Measurements from ENCODE around the gene DOK4. TPM values are rescaled to one million over a fixed set of nuclear protein-coding genes. Genes with fewer than 3 reads are reported as not detected.
A peak's percentile ranks its signal among the peaks of the same experiment; 100 is the strongest.

DOK4 gene
- total RNA-seq, 2 experiments from 2014 or later, result 4.8 to 6.4 TPM

DNA sequence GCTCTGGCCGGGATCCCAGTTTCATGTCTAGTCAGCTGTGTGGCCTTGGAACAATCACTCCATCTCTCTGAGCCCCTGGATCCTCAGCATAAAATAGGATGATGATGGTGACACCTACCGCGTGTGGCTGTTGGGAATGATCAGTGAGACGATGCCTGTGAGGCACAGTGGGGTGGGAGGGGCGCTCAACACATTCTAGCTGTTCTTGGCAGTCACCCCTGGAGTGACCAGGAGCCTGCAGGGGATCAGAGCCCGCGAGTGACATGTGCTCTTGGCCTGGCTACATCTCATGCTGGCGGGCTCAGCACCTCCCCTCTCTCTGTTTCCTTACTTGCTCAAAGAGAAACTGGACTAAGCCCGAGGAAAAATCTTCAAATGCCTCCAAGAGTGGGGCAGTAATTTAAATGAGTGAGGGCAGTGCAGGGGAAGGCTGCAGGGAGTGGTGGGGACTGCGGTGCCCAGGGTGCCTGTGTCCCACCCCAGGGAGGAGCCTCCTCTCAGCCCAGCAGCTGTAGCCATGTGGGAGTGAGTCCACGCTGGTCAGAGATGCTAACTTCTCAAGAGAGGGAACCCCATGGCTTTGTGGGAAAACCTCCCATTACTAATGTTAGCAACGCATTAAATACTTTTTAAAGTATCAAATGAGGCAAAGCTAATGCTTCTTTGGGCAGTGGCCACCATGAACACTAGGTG lies 23.1 kb upstream of the DOK4 start:
- Mint-ChIP-seq H3K9me3 (ENCODE audit: insufficient read depth) (no peaks in the 10 kb centered on the region), H3K4me3 (no peak overlapping the region), H3K27me3 (ENCODE audit: low read depth) (peaks cover 2% of the 10 kb centered on the region), H3K27ac (no peak overlapping the region), H3K36me3 (ENCODE audit: low read depth) (peaks cover 4% of the 10 kb centered on the region), H3K4me1 (ENCODE audit: low read depth) (no peaks in the 10 kb centered on the region)
- DNase-seq, result no peak
- ChIA-PET CTCF (interaction anchor here (0.7 to 2.0 kb wide), 4 partner anchors 11 to 92 kb away, joined by 3 to 8 read pairs (median 4); partner anchors contain the start of gene POLR2C), POLR2A (no interaction called here)
- no peak for ATAC-seq

GRCh38 chr16:57508035-57508425 lies 21.7 kb upstream of the DOK4 start:
- no peak for ATAC-seq
- no peak for DNase-seq
- Mint-ChIP-seq H3K9me3 (ENCODE audit: insufficient read depth) (no peaks in the 10 kb centered on the region), H3K36me3 (ENCODE audit: low read depth) (peaks cover 2% of the 10 kb centered on the region), H3K4me3 (no peak overlapping the region), H3K27ac (no peak overlapping the region), H3K27me3 (ENCODE audit: low read depth) (peaks cover 2% of the 10 kb centered on the region), H3K4me1 (ENCODE audit: low read depth) (no peaks in the 10 kb centered on the region)
- CTCF ChIA-PET, result interaction anchor here (0.8 to 2.0 kb wide), 4 partner anchors 10 to 92 kb away, joined by 3 to 8 read pairs (median 4); no protein-coding TSS in a partner anchor
- POLR2A ChIA-PET, result interaction anchor here (0.6 to 1.6 kb wide), 2 partner anchors 22 to 133 kb away, joined by 4 to 6 read pairs; partner anchors contain the start of gene DOK4

- peaks cover 2% of the 10 kb centered on the region for H3K36me3 Mint-ChIP-seq (ENCODE audit: low read depth)
- CTCF ChIA-PET, result interaction anchor here (0.8 to 2.0 kb wide), 3 partner anchors 13 to 91 kb away, joined by 3 to 8 read pairs (median 4); no protein-coding TSS in a partner anchor
Measured at GRCh38 chr16:57507136-57508034, 21.1 kb upstream of the DOK4 start.

GRCh38 chr16:57505169-57505568 lies 18.9 kb upstream of the DOK4 start:
- ATAC-seq, result no peak
- peaks cover 12% of the 10 kb centered on the region for H3K4me1 Mint-ChIP-seq (ENCODE audit: low read depth)
- no peak overlapping the region for H3K4me3 Mint-ChIP-seq
- DNase-seq, result no peak
- no peaks in the 10 kb centered on the region for H3K9me3 Mint-ChIP-seq (ENCODE audit: insufficient read depth)
- H3K27ac Mint-ChIP-seq, result no peak overlapping the region
- POLR2A ChIA-PET, result no interaction called here
- H3K36me3 Mint-ChIP-seq (ENCODE audit: low read depth), result no peaks in the 10 kb centered on the region
- CTCF ChIA-PET, result interaction anchor here (0.8 to 2.0 kb wide), 4 partner anchors 12 to 88 kb away, joined by 4 to 7 read pairs (median 5); no protein-coding TSS in a partner anchor
- peaks cover 2% of the 10 kb centered on the region for H3K27me3 Mint-ChIP-seq (ENCODE audit: low read depth)

More at GRCh38 chr16:57507136-57508034, 21.1 kb upstream of the DOK4 start:
- Mint-ChIP-seq H3K9me3 (ENCODE audit: insufficient read depth) (no peaks in the 10 kb centered on the region), H3K27ac (no peak overlapping the region), H3K27me3 (ENCODE audit: low read depth) (peaks cover 2% of the 10 kb centered on the region), H3K4me3 (no peak overlapping the region), H3K4me1 (ENCODE audit: low read depth) (no peaks in the 10 kb centered on the region)
- ATAC-seq, result no peak
- no peak for DNase-seq
- POLR2A ChIA-PET, result interaction anchor here (0.6 to 1.6 kb wide), 2 partner anchors 21 to 134 kb away, joined by 4 to 6 read pairs; partner anchors contain the start of gene DOK4

GRCh38 chr16:57504491-57504890 lies 18.2 kb upstream of the DOK4 start:
- Mint-ChIP-seq H3K36me3 (ENCODE audit: low read depth) (no peaks in the 10 kb centered on the region), H3K4me3 (no peak overlapping the region), H3K27ac (no peak overlapping the region), H3K9me3 (ENCODE audit: insufficient read depth) (no peaks in the 10 kb centered on the region), H3K27me3 (ENCODE audit: low read depth) (peaks cover 2% of the 10 kb centered on the region), H3K4me1 (ENCODE audit: low read depth) (peaks cover 15% of the 10 kb centered on the region)
- DNase-seq (no peak), ATAC-seq (no peak)
- ChIA-PET POLR2A (no interaction called here), CTCF (interaction anchor here (0.8 to 2.0 kb wide), 4 partner anchors 13 to 88 kb away, joined by 4 to 7 read pairs (median 5); no protein-coding TSS in a partner anchor)

DNA sequence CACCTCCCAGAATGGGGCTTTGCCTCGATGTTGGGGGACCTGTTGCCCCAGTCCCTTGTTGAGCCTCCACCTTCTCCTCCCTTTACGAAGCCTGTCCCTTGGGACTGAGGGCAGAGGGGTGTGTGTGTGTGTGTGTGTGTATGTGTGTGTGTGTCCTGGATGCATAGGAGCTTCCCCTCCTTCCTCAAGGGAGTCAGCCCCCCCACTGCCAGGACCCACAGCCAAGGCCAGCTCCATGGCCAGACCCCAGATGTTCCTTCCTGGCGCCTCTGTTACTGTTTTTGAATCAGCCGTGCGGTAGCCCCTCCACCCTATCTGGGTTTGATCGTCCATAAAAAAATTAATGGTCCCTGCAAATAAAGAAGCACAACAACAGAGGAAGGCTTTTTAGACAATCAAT lies 17.7 kb upstream of the DOK4 start:
- H3K4me1 Mint-ChIP-seq (ENCODE audit: low read depth), result peaks cover 17% of the 10 kb centered on the region
- no peaks in the 10 kb centered on the region for H3K36me3 Mint-ChIP-seq (ENCODE audit: low read depth)
- DNase-seq (no peak), ATAC-seq (no peak)
- ChIA-PET CTCF (interaction anchor here (1.3 to 2.0 kb wide), 5 partner anchors 13 to 87 kb away, joined by 4 to 8 read pairs (median 6); no protein-coding TSS in a partner anchor), POLR2A (no interaction called here)
- H3K27me3 Mint-ChIP-seq (ENCODE audit: low read depth), result peaks cover 2% of the 10 kb centered on the region
- H3K4me3 Mint-ChIP-seq, result no peak overlapping the region
- no peak overlapping the region for H3K27ac Mint-ChIP-seq
- H3K9me3 Mint-ChIP-seq (ENCODE audit: insufficient read depth), result no peaks in the 10 kb centered on the region

DNA sequence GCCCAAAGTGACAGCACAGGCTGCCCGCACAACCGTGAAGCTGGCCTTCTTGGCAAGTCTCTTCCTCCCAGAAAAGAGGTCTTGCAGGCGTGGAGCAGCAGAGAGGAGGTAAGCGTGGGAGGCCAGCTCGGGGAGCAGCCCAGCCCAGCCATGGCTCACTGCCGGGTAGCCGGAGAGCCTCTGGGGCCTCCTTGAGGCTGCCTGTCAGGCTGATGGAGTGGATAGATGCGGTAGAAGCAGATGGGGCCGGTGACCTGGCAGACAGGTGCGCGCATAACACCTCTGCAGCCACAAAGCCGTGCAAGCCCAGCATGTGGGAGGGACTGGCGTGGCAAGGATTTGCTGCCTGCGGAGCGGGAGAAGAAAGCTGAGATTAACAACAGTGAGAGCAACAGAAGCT lies 17.1 kb upstream of the DOK4 start:
- Mint-ChIP-seq H3K27me3 (ENCODE audit: low read depth) (peaks cover 2% of the 10 kb centered on the region), H3K9me3 (ENCODE audit: insufficient read depth) (no peaks in the 10 kb centered on the region), H3K4me3 (no peak overlapping the region), H3K27ac (no peak overlapping the region), H3K4me1 (ENCODE audit: low read depth) (peaks cover 17% of the 10 kb centered on the region), H3K36me3 (ENCODE audit: low read depth) (no peaks in the 10 kb centered on the region)
- ChIA-PET POLR2A (no interaction called here), CTCF (interaction anchor here (1.3 to 2.0 kb wide), 2 partner anchors 17 to 28 kb away, joined by 4 to 8 read pairs; no protein-coding TSS in a partner anchor)
- no peak for ATAC-seq
- DNase-seq, result no peak

GRCh38 chr16:57502048-57502775 lies 15.9 kb upstream of the DOK4 start:
- ChIA-PET CTCF (interaction anchor here (1.9 to 2.7 kb wide), 3 partner anchors 18 to 40 kb away, joined by 6 to 11 read pairs (median 8); partner anchors contain the start of gene POLR2C), POLR2A (interaction anchor here (1.2 kb wide), 1 partner anchor 55 kb away, joined by 6 read pairs; the partner anchor contains the start of gene COQ9)
- Mint-ChIP-seq H3K36me3 (ENCODE audit: low read depth) (no peaks in the 10 kb centered on the region), H3K27me3 (ENCODE audit: low read depth) (peaks cover 2% of the 10 kb centered on the region), H3K27ac (no peak overlapping the region), H3K4me1 (ENCODE audit: low read depth) (peaks cover 17% of the 10 kb centered on the region), H3K9me3 (ENCODE audit: insufficient read depth) (no peaks in the 10 kb centered on the region), H3K4me3 (no peak overlapping the region)
- DNase-seq, result no peak
- ATAC-seq, result no peak

DNA sequence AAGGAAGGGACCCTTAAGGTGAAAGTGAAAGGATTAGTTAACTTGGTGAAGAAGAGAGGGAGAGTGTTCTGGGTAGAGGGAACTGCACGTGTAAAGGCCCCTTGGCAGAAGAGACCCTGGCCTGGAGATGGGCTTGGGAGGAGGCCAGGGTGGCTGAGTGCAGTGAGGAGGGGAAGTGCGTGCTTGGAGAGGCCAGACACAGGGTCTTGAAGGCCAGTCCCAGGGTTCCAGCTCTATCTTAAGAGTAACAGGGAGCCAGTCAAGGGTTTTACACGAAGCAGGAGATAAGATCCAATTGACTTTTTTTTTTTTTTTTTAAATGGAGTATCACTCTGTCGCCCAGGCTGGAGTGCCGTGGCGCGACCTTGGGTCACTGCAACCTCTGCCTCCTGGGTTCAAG lies 15.2 kb upstream of the DOK4 start:
- Mint-ChIP-seq H3K4me3 (no peak overlapping the region), H3K36me3 (ENCODE audit: low read depth) (no peaks in the 10 kb centered on the region), H3K27me3 (ENCODE audit: low read depth) (peaks cover 2% of the 10 kb centered on the region), H3K9me3 (ENCODE audit: insufficient read depth) (no peaks in the 10 kb centered on the region), H3K27ac (peak overlapping the region; percentile 83), H3K4me1 (ENCODE audit: low read depth) (peaks cover 17% of the 10 kb centered on the region)
- ChIA-PET CTCF (interaction anchor here (0.7 to 2.7 kb wide), 4 partner anchors 15 to 82 kb away, joined by 3 to 11 read pairs (median 4); partner anchors contain the start of genes DOK4 and POLR2C), POLR2A (interaction anchor here (1.2 kb wide), 1 partner anchor 54 kb away, joined by 6 read pairs; the partner anchor contains the start of gene COQ9)
- no peak for DNase-seq
- peak; percentile 17 for ATAC-seq

DNA sequence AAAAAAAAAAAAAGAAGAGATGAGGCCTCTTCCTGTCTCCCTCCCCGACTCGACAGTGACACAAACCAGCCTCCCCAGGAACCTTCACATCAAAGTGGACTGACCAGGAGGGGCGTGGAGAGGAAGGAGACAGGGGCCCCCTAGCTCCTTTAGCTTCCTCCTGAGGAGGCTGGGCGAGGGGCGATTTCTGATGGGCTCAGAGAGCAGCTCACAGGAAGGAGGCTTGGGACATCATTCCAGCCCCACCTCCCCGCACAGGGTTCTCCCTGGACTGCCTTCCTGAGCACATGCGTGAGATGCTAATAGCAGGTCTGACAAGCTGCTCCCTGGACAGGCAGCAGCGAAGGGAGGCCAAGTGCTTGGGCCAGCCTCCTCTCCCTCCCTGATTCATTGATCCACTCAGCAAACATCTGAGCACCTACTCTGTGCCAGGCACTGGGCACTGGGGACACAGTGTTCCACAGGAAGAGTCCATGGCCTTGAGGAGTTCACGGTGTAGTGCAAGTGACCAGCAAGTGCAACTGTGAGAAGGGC lies 14.4 kb upstream of the DOK4 start:
- peak overlapping the region; percentile 5 for H3K4me3 Mint-ChIP-seq
- H3K9me3 Mint-ChIP-seq (ENCODE audit: insufficient read depth), result no peaks in the 10 kb centered on the region
- ChIA-PET POLR2A (interaction anchor here (0.7 to 1.2 kb wide), 2 partner anchors 14 to 53 kb away, joined by 3 to 6 read pairs; partner anchors contain the start of genes COQ9 and DOK4), CTCF (interaction anchor here (0.7 to 2.7 kb wide), 6 partner anchors 13 to 81 kb away, joined by 3 to 17 read pairs (median 5); partner anchors contain the start of genes DOK4 and POLR2C)
- H3K27ac Mint-ChIP-seq, result peak overlapping the region; percentile 83
- H3K4me1 Mint-ChIP-seq (ENCODE audit: low read depth), result peaks cover 17% of the 10 kb centered on the region
- ATAC-seq (peak; percentile 85), DNase-seq (peak; percentile 70)
- peaks cover 4% of the 10 kb centered on the region for H3K27me3 Mint-ChIP-seq (ENCODE audit: low read depth)
- H3K36me3 Mint-ChIP-seq (ENCODE audit: low read depth), result no peaks in the 10 kb centered on the region
